PC-3 (cell line): ENCODE data around the gene NEU4. TPM values are rescaled to one million over a fixed set of nuclear protein-coding genes. Genes with fewer than 3 reads are reported as not detected.
"Not testable (repeated sequence)": the region's sequence is repeated elsewhere in the genome, so short reads cannot be mapped to it uniquely, and the experiment has no call there.

Experiments used
- ATAC-seq: fragments of 200-7000 bp; cut with Tn5 transposase; 2 replicates; pipeline ENCODE4 v1.9.1; 2020; ENCODE audit warnings: mild to moderate bottlenecking, moderate library complexity
- BruUV-seq: library from RNA; stranded (reverse); fragments of 400-500 nt; replicated peaks from 2 replicates; lab custom pipeline; 2021; lab: Mats Ljungman, UMichigan
- CTCF ChIA-PET: fragments of 300-600 bp; sonication (Branson Sonifier 250); formaldehyde crosslinking; loops from one replicate; lab custom pipeline; 2022; ENCODE audit warnings: antibody characterized with exemption; lab: Charles Lee
- POLR2A ChIA-PET: fragments of 300-600 bp; sonication (Branson Sonifier 250); formaldehyde crosslinking; loops from one replicate; lab custom pipeline; 2022; ENCODE audit warnings: antibody characterized with exemption; ENCODE audit not compliant: unreplicated experiment; lab: Charles Lee
- DNase-seq: peaks from one replicate; pipeline ENCODE4 v3.0.0-alpha.2; 2015
- H2AFZ ChIP-seq: fragments of 300-600 bp; sonication (generic); 2 replicates; pipeline ENCODE4 v1.6.0; 2016; ENCODE audit warnings: antibody characterized with exemption, low read length
- H3F3A ChIP-seq: fragments of 300-600 bp; sonication (generic); one replicate; pipeline ENCODE4 v1.6.0; 2017; ENCODE audit warnings: antibody characterized with exemption, low read length, control low read depth, mild to moderate bottlenecking; ENCODE audit not compliant: unreplicated experiment
- H3K27ac ChIP-seq: fragments of 300-600 bp; sonication (generic); 2 replicates; pipeline ENCODE4 v1.5.1; 2016; ENCODE audit warnings: mild to moderate bottlenecking, low read length
- H3K27me3 ChIP-seq: fragments of 300-600 bp; sonication (generic); 2 replicates; pipeline ENCODE4 v1.6.1; 2016; ENCODE audit warnings: low read length, mixed read lengths
- H3K36me3 ChIP-seq: fragments of 300-600 bp; sonication (generic); 2 replicates; pipeline ENCODE4 v1.6.1; 2016; ENCODE audit warnings: low read depth, mixed run types, low read length, mixed read lengths
- H3K4me1 ChIP-seq: fragments of 300-600 bp; sonication (generic); 2 replicates; pipeline ENCODE4 v1.5.1; 2016; ENCODE audit warnings: low read length; ENCODE audit not compliant: insufficient read depth
- H3K4me2 ChIP-seq: fragments of 300-600 bp; sonication (generic); 2 replicates; pipeline ENCODE4 v1.6.0; 2016; ENCODE audit warnings: low read length
- H3K4me3 ChIP-seq: fragments of 300-600 bp; sonication (generic); 2 replicates; pipeline ENCODE4 v1.5.1; 2016; ENCODE audit warnings: mild to moderate bottlenecking, low read length, mixed read lengths
- H3K79me2 ChIP-seq: fragments of 300-600 bp; sonication (generic); 2 replicates; pipeline ENCODE4 v1.6.1; 2017; ENCODE audit warnings: low read length, mixed read lengths
- H3K9ac ChIP-seq: fragments of 300-600 bp; sonication (generic); 2 replicates; pipeline ENCODE4 v1.6.0; 2016; ENCODE audit warnings: mild to moderate bottlenecking, low read length
- H3K9me2 ChIP-seq: fragments of 300-600 bp; sonication (generic); replicated peaks from 2 replicates; pipeline ENCODE4 v1.6.1; 2016; ENCODE audit warnings: mixed run types, low read length, mixed read lengths
- H3K9me3 ChIP-seq: fragments of 300-600 bp; sonication (generic); 2 replicates; pipeline ENCODE4 v1.6.1; 2016; ENCODE audit warnings: low read length, mixed read lengths
- H4K20me1 ChIP-seq: fragments of 300-600 bp; sonication (generic); 2 replicates; pipeline ENCODE4 v1.6.1; 2016; ENCODE audit warnings: low read length, mixed read lengths
- EZH2 ChIP-seq: fragments of 300-600 bp; sonication (generic); IDR thresholded peaks from one replicate; pipeline ENCODE4 v1.6.1; 2017; ENCODE audit warnings: antibody characterized with exemption, mild to moderate bottlenecking, low read length; ENCODE audit not compliant: unreplicated experiment
- EZH2phosphoT487 ChIP-seq: fragments of 300-600 bp; sonication (generic); IDR thresholded peaks from 2 replicates; pipeline ENCODE4 v1.6.1; 2018; ENCODE audit warnings: mild to moderate bottlenecking, antibody characterized with exemption, low read length, borderline replicate concordance
- intact Hi-C: fragments of 100-400 bp; cut with micrococcal nuclease; formaldehyde crosslinking; loops from 2 replicates; pipeline ENCODE4 v1.9.0; 2023
- total RNA-seq: library from RNA; depleted of rRNA; stranded (reverse); fragments of >200 nt; gene quantifications from 2 replicates; pipeline ENCODE4 v1.2.3, GENCODE V29; 2014
- TF ChIP-seq, protein P1 (sequence below): fragments of 300-600 bp; sonication (generic); conservative IDR thresholded peaks from 2 replicates; pipeline ENCODE4 v1.5.1; 2017; ENCODE audit warnings: antibody characterized with exemption, low read depth, mild to moderate bottlenecking, low read length

Gene NEU4
- total RNA-seq, 1 experiment from 2014 or later, result not detected

DNA sequence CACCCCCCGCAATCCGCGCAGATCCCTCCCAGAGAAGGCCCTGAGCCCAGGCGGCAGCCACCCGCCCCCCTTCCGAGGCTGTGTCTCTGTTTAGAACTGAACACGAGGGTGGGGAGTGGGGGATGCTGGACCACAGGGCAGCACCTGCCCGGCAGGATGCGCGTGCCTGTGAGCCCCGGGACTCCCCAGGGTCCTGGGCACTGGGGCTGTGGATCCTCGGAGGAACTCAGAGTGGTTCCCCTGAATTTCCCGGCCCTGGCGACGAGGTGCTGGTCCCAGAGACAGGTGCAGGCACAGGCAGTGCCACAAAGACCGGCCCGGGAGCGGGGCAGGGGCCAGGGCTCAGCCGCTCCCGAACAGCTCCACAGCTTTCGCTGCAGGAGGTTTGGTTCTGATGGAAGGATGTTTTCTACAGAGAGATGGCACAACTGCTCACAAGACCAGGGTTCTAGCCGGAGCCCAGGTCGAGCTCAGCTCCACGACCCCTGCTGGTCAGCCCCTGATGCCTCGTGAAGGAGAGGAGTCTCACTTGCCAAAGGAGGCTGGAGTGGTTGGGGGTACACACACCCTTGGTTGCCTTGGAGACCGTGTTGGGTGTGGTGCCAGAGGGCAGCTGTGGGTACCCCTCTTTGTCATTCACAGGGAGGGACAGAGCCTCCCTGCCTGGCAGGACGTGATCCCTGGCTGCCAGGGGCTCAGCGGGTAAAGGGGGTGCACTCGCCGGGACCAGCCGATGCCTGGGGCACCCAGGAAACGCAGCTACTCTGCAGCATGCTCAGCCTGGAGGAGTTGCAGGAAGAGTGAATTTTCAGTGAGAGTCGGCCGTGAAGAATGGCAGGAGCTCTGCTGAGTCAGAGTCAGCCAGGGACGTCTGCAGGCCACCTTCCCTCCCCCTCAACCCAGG lies 4.4 kb upstream of the NEU4 start:
- ChIA-PET POLR2A (no interaction called here), CTCF (no interaction called here)
- DNase-seq (peak; percentile 21), ATAC-seq (peak; percentile 55)
- no peaks in the 10 kb centered on the region for H3K79me2 ChIP-seq
- H3K9me2 ChIP-seq, result no peaks in the 10 kb centered on the region
- peak overlapping the region; percentile 54 for H3K4me3 ChIP-seq
- no peaks in the 10 kb centered on the region for H3F3A ChIP-seq
- TF ChIP-seq EZH2 (no peak), EZH2phosphoT487 (no peak)
- TF ChIP-seq, protein P1, sequence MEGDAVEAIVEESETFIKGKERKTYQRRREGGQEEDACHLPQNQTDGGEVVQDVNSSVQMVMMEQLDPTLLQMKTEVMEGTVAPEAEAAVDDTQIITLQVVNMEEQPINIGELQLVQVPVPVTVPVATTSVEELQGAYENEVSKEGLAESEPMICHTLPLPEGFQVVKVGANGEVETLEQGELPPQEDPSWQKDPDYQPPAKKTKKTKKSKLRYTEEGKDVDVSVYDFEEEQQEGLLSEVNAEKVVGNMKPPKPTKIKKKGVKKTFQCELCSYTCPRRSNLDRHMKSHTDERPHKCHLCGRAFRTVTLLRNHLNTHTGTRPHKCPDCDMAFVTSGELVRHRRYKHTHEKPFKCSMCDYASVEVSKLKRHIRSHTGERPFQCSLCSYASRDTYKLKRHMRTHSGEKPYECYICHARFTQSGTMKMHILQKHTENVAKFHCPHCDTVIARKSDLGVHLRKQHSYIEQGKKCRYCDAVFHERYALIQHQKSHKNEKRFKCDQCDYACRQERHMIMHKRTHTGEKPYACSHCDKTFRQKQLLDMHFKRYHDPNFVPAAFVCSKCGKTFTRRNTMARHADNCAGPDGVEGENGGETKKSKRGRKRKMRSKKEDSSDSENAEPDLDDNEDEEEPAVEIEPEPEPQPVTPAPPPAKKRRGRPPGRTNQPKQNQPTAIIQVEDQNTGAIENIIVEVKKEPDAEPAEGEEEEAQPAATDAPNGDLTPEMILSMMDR, result no peak
- peaks cover 6% of the 10 kb centered on the region; the same call in 1 of the 2 replicates for H3K4me1 ChIP-seq
- no TSS peak for BruUV-seq
- peak overlapping the region; percentile 69 for H3K4me2 ChIP-seq
- H2AFZ ChIP-seq, result peak overlapping the region; percentile 55
- no peaks in the 10 kb centered on the region for H3K27me3 ChIP-seq
- intact Hi-C loops, result no loop called here
- no peak overlapping the region for H3K27ac ChIP-seq
- no peaks in the 10 kb centered on the region for H3K9me3 ChIP-seq
- H4K20me1 ChIP-seq, result no peaks in the 10 kb centered on the region
- no peaks in the 10 kb centered on the region for H3K36me3 ChIP-seq
- no peak overlapping the region for H3K9ac ChIP-seq

GRCh38 chr2:241806217-241806616 lies 2.8 kb upstream of the NEU4 start:
- H3K9me2 ChIP-seq, H3K27me3 ChIP-seq, H3K36me3 ChIP-seq, POLR2A ChIA-PET, H3F3A ChIP-seq, H3K9ac ChIP-seq, CTCF ChIA-PET, H3K4me2 ChIP-seq, H3K4me1 ChIP-seq, DNase-seq, BruUV-seq, H3K4me3 ChIP-seq, H3K79me2 ChIP-seq, H4K20me1 ChIP-seq, intact Hi-C loops, ATAC-seq, H3K9me3 ChIP-seq, H3K27ac ChIP-seq, H2AFZ ChIP-seq: not testable (repeated sequence)

- Histone ChIP-seq H3K4me3 (no peak overlapping the region), H2AFZ (no peak overlapping the region), H3K4me1 (peaks cover 6% of the 10 kb centered on the region; the same call in 1 of the 2 replicates), H3K9me2 (no peaks in the 10 kb centered on the region), H3K4me2 (no peak overlapping the region), H3K9me3 (no peaks in the 10 kb centered on the region), H3K79me2 (no peaks in the 10 kb centered on the region), H4K20me1 (no peaks in the 10 kb centered on the region), H3K9ac (no peak overlapping the region), H3K27ac (no peak overlapping the region), H3F3A (no peaks in the 10 kb centered on the region), H3K27me3 (no peaks in the 10 kb centered on the region), H3K36me3 (no peaks in the 10 kb centered on the region)
- POLR2A ChIA-PET, result no interaction called here
- CTCF ChIA-PET, result no interaction called here
- TF ChIP-seq EZH2phosphoT487 (no peak), EZH2 (no peak)
- TF ChIP-seq, protein P1, result no peak
- DNase-seq (no peak), ATAC-seq (no peak)
- no TSS peak for BruUV-seq
- intact Hi-C loops, result no loop called here
Measured at GRCh38 chr2:241808051-241808720, 807 bp upstream of the NEU4 start.
